ENCODE data around the gene AUTS2. TPM values are rescaled to one million over a fixed set of nuclear protein-coding genes. Genes with fewer than 3 reads are reported as not detected.

The AUTS2 gene
- total and polyA plus RNA-seq, 9 of the 15 experiments (the other 6 are each of a cell fraction or from before 2014, with no cell fraction given) = 0.58 TPM; not detected in 8

GRCh38 chr7:70257921-70258320 is 659.6 kb downstream of the AUTS2 start:
- WGBS (ENCODE audit: insufficient coverage, low coverage, missing lambda C conversion rate) = 1% methylated on average over 4 of the region's 4 CpGs
- ChIA-PET POLR2A (no interaction called here), CTCF (ENCODE audit: low intra/inter-chr PET ratio) (no interaction called here)
- no peak for DNase-seq (ENCODE audit: extremely low read depth in 1 of 4, low spot score in 3 of 4)
- ATAC-seq = no peak
- in situ Hi-C loops (cut with MboI) = no loop called here
- no peak overlapping the region for H3K4me2 ChIP-seq (ENCODE audit: insufficient read depth, low read length)
- no peaks in the 10 kb centered on the region for H3K4me1 ChIP-seq (replicated peaks in 1 of 2; ENCODE audit: control insufficient read depth in 2 of 2, insufficient read depth in 2 of 2, low read length in 2 of 2)
- FAIRE-seq = no peak
- no peak overlapping the region for H2AFZ ChIP-seq (ENCODE audit: low read depth, low read length)
- H3K36me3 ChIP-seq (ENCODE audit: control insufficient read depth, insufficient read depth, low read length) = no peaks in the 10 kb centered on the region
- BruUV-seq (replicated peaks) = no TSS peak
- H3K27ac ChIP-seq (ENCODE audit: extremely low read depth, low read depth, low read length) = no peak overlapping the region
- no peaks in the 10 kb centered on the region for H3K9me3 ChIP-seq (replicated peaks; ENCODE audit: control insufficient read depth, insufficient read depth, low read depth, low read length)
- no peaks in the 10 kb centered on the region for H4K20me1 ChIP-seq (replicated peaks; ENCODE audit: control insufficient read depth, insufficient read depth, low read length)
- no peaks in the 10 kb centered on the region for H3K79me2 ChIP-seq (ENCODE audit: control insufficient read depth, insufficient read depth, low read length)
- TF ChIP-seq TBL1XR1 (IDR thresholded peaks at IDR 0.05; ENCODE audit: low read length in 2 of 2) (no peak), MTA1 (IDR thresholded peaks at IDR 0.05; ENCODE audit: borderline replicate concordance) (no peak), ZNF121 (CRISPR knock-in tag; conservative IDR thresholded peaks at IDR 0.05) (no peak), ZBTB17 (CRISPR knock-in tag; IDR thresholded peaks at IDR 0.05) (no peak), ZNF408 (CRISPR knock-in tag; IDR thresholded peaks at IDR 0.05; ENCODE audit: low read depth) (no peak), ZNF277 (CRISPR knock-in tag; IDR thresholded peaks at IDR 0.05; ENCODE audit: borderline replicate concordance) (no peak), HNRNPK (IDR thresholded peaks at IDR 0.05; ENCODE audit: low read depth, low read length, poor library complexity, severe bottlenecking) (no peak), YBX1 (IDR thresholded peaks at IDR 0.05) (no peak), COPS2 (conservative IDR thresholded peaks at IDR 0.05) (no peak), ERF (CRISPR knock-in tag; IDR thresholded peaks at IDR 0.05) (no peak), ZNF133 (CRISPR knock-in tag; IDR thresholded peaks at IDR 0.05) (no peak), ZNF589 (CRISPR knock-in tag; IDR thresholded peaks at IDR 0.05; ENCODE audit: low read depth) (no peak), GTF2E2 (tag; IDR thresholded peaks at IDR 0.05) (no peak), ATF7 (IDR thresholded peaks at IDR 0.05) (no peak), AFF4 (CRISPR knock-in tag; IDR thresholded peaks at IDR 0.05) (no peak), FOXJ2 (tag; IDR thresholded peaks at IDR 0.05) (no peak), SRSF9 (IDR thresholded peaks at IDR 0.05; ENCODE audit: borderline replicate concordance, low read depth, low read length) (no peak), SIX5 (IDR thresholded peaks at IDR 0.05; ENCODE audit: borderline replicate concordance in 1 of 2, insufficient read depth in 1 of 2, low read depth in 1 of 2, low read length in 2 of 2) (no peak)
- H3K4me3 ChIP-seq = no peak overlapping the region
- intact Hi-C loops (cut with micrococcal nuclease) = no loop called here
- H3K27me3 ChIP-seq (ENCODE audit: control insufficient read depth in 2 of 2, insufficient read depth in 2 of 2, low read length in 2 of 2) = 0 out of 5 replicates have a peak, but pooled peaks cover 0 to 2% of the 10 kb centered on the region in 2 experiments
- no peaks in the 10 kb centered on the region for H3K9me1 ChIP-seq (ENCODE audit: control insufficient read depth, insufficient read depth, low read length)
- no peak overlapping the region for H3K9ac ChIP-seq (ENCODE audit: insufficient read depth in 1 of 2, low read depth in 2 of 2, low read length in 2 of 2)
